Fibroblast of the conjunctiva (primary cell): ENCODE data around the gene DRP2.
"Not testable (repeated sequence)": the region's sequence is repeated elsewhere in the genome, so short reads cannot be mapped to it uniquely, and the experiment has no call there.

Experiments
- DNase-seq: peaks from one replicate; pipeline ENCODE4 v3.0.0-alpha.2; 2010; ENCODE audit warnings: low read depth

DRP2 gene, protein sequence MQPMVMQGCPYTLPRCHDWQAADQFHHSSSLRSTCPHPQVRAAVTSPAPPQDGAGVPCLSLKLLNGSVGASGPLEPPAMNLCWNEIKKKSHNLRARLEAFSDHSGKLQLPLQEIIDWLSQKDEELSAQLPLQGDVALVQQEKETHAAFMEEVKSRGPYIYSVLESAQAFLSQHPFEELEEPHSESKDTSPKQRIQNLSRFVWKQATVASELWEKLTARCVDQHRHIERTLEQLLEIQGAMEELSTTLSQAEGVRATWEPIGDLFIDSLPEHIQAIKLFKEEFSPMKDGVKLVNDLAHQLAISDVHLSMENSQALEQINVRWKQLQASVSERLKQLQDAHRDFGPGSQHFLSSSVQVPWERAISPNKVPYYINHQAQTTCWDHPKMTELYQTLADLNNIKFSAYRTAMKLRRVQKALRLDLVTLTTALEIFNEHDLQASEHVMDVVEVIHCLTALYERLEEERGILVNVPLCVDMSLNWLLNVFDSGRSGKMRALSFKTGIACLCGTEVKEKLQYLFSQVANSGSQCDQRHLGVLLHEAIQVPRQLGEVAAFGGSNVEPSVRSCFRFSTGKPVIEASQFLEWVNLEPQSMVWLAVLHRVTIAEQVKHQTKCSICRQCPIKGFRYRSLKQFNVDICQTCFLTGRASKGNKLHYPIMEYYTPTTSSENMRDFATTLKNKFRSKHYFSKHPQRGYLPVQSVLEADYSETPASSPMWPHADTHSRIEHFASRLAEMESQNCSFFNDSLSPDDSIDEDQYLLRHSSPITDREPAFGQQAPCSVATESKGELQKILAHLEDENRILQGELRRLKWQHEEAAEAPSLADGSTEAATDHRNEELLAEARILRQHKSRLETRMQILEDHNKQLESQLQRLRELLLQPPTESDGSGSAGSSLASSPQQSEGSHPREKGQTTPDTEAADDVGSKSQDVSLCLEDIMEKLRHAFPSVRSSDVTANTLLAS

GRCh38 chrX:101219116-101219863 is at the start of gene DRP2:
Gene DRP2, plus strand, starts transcription at chrX:101219786. Its CDS starts 11,862 bp downstream, at chrX:101231648.
- DNase-seq: no peak

DNA sequence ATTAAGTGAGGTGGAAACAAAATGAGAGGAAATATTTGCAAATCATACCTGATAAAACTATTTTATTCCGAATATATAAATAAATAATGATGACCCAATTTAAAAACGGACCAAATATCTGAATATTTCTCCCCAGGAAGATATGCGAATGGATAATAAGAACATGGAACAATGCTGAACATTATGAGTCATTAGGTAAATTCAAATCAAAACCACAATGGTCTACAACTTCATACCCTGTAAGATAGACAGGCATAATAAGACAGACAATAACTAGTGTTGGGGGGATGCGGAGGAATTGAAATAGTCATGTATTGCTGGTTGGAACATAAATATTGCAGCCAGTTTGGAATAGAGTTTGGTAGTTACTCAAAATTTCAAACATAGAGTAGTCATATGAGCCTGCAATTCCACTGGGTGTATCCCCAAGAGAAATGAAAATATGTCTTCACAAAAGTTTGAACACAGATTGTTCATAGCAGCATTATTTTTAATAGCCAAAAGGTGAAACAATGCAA is 47.6 kb upstream of the DRP2 start:
- DNase-seq: no peak

- no peak for DNase-seq
Observed at GRCh38 chrX:101176439-101176838, 43.1 kb upstream of the DRP2 start.

- not testable (repeated sequence) for DNase-seq
Observed at GRCh38 chrX:101184876-101185275, 34.7 kb upstream of the DRP2 start.

DNA sequence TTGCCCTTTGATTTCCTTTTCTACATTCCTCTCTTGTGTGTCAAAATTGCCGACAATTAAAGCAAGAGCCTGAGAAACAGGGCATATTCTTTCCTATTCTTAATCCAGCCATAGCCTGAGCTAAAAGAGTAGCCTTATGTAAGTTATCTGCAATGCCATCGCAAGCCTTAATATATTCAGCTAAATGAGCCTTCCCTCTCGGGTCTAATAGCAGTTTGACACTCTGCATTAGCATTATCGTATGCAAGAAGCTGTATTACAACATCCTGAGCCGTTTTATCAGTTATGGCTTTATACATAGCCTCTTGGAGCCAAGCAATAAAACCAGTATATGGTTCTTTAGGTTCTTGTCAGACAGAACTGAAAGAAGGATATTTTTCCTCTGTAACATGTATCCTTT is 31.6 kb upstream of the DRP2 start:
- not testable (repeated sequence) for DNase-seq

DNA sequence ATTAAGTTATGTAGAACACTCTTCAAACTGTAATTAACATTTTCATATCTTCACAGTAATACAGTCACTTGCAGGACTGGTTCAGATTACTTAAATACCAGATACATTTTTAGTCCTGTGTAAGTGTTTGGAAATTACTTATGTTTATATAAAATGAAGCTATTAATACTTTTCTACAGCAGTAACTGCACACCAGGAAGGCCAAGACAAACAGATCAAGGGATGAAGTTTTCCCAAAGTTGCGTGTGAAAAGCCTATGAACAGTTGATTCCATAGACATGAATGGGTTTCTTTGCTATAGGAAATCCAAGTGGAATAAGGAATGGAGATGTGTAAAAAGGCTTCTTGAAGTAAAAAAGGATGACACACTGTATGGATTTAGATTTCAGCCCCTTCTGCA is 28.9 kb upstream of the DRP2 start:
- DNase-seq: no peak

DNA sequence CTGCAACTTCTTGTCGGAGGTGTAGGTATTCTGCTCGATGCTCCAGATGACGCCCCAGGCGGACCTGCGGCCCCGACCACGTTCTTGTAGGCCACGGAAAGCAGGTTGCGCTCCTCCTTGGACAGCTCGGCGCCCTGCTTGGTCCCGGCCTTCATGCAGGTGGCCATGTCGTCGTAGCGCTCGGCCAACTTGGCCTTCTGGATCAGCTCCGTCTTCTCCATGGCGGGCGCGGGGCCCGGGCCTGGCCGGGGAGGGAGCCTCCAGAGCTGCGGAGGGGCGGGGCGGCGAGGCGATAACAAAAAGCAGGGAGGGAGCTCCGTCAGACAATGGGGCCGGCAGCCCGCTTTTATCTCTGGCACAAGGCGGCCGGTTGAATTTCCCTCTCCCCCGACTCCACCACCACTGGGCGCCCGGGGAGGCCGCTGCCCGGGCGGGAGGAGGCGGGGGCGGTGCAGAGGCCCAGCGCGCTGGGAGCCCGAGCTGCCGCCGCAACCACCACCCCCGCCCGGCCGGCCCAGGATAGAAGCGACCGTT is 28.3 kb upstream of the DRP2 start:
- DNase-seq: no peak

DNA sequence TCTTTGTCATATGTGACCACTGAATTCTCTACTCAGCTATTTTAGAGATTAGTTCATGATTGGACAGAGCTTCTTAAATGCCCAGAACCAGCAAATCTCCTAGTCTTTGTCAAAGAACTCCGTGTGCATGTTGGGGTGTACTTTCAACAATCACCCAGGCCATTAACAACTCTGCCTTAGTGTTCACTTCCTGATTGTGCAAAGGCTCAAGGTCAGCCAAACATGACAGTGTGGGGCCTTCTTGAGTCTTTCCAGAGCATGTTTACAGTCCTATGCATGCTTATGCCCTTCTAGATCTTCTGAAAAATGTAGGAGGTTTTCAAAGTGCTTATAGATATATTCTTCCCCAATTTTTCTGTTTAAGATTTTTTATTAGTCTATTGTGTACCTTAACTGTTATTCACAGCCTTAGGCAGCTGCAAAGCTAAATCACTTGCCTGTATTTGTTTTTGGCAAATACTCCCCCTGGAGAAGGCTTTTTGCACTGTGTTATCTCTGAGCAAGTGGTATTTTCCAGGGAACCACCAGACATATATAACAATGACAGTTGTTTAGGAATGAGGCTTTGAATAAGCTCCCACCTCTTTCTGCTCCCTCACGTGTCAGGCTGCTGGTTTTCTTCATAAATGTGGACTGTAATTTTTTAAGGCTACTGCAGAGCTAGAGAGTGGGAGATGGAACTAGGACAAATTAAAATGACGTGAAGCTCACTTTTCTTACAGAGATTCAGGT is 24.0 kb upstream of the DRP2 start:
- DNase-seq: no peak

DNA sequence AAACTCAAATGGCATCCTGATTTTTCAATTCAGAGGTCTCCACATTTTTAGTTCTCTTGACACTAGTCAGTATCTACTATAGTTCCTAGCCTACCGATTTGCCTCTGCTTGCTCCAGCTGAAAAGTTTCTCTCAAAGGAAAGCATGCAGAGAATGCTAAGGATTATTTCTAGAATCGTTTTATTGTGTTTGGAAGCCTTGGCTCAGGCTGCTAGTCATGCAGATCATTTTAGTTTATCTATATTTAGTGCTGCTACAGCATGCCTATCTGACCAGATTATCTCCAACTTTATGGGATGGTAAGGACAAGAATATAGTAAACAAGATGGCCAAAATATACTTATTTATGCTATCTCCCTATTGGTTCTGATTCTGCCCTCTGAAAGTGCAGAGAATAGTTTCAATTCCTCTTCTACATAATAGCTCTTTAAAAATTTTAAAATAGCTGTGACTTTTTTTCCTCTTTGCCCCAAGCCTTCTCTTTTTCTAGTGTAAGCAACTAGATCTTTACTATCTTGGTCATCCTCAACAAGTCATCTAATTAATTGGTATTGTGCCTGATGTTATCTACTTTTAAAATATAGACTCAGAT is 15.7 kb upstream of the DRP2 start:
- DNase-seq: no peak

GRCh38 chrX:101206471-101206870 is 13.1 kb upstream of the DRP2 start:
- DNase-seq: no peak

DNA sequence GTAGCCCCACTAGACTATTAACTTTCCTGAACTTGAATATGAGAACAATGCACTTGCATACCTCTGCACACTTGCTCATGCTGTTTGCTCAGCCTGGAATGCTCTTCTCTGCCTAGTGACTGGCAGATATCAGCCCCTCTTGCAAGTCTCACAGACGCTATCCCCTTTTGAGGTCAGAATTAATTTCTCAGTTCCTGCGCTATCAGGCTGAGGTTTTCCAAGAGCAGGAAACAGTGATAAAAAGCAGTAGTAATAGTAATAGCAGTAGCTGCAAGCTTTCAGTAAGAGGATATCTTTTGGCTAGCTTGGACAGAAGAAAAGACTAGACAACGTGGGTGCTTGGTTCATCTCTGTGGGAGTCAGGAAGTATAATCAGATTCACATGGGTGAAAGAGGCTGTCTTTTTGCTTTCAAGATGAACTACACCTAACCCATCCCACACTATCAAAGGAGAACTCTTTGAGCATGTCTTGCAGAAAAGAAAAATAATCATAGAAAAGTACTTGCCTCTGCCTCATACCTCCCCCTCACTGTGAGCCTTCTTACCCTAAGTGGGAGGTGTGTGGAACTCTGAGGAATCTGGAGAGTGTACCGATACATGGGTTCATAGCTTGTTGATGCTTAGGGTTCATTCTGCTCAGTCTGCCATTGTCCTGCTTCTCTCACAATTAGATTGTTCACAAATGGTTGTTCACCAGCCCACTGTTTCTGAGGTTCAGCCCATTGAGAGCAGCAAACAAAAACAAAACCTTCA is 11.3 kb upstream of the DRP2 start:
- DNase-seq: no peak

DNA sequence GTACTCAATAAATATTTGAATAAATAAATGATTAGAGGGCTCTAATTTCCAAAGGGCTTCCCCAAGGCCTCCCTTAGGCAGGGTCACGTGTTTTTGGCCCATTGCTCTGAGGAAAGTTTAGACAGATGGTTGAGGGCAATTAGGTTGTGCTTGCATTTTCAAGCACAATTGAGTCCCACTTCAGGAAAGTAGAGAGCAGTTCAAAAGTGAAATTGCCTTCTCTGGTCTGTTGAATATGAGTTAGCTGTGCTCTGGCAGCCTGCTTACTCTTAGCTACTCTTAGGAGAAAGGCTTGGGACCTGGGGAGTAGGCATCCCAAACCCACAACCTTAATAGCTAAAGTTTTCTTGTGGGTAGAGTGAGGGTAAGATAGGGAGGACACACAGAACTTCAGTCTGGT is 9.0 kb upstream of the DRP2 start:
- DNase-seq: no peak

DNA sequence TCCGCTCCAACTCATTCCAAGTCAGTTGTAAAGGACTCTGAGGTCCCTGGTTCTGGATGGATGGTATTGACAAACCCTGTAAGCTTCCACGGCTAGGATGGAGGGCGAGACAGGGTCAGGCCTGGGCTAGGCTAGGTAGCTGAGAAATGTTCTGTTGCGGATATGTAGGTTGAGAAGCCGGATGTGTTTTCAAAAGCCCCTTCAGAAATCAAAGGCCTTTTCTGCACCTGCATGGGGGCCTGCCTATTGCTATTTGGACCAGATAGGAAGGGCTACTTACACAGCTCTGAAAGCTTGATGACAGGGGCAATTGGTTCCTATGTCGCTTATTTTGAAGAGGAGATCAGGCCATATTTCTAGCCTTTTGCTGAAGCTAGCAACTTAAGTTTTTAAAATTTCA is 1.9 kb upstream of the DRP2 start:
- no peak for DNase-seq

GRCh38 chrX:101219864-101220346 is 319 bp downstream of the DRP2 start:
- DNase-seq: no peak

DNA sequence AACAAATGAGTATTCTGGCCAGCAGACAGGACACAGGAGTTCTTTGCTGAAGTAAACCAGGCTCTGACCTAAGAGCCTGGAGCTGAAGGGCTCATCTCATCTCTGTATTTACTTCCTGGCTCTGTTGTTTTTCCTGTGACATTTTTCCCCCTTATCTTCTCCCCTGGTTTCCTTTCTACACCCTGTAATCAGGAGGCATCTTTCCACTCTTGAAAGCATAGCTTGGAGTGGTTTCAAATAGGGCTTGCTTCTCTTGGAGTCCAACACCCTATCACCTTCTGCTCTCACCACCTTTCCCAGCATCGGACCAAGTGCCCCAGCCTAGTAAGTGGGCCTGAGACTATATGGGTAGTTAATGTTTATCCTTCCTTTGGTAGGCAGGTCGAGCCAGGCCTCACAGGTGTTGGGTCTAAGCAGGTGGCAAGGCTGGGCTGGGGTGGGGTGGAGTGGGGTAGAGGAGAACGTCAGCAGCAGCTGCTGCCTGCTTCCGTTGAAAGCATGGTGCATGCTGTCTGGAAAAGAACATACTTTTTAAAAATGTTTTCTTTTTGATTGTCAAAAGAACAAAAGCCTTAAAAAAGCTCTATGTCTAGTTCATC is 1.2 kb downstream of the DRP2 start:
- no peak for DNase-seq

DNA sequence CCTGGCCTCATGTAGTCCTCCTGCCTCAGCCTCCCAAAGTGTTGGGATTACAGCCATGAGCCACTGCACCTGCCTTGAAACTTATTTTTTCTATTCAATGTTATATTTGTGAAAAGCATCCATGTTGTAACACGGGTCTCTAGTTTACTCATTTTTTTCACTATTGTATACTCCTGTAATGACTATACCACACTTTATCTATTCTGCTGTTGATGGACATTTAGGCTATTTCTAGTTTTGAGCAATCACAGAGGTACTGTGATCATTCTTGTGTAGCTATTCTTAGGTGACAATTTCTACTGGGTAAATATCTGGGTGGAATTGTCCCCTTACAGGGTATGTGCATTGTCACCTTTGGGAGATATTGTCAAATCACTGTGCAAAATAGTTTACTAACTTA is 3.6 kb downstream of the DRP2 start:
- no peak for DNase-seq

- no peak for DNase-seq
Observed at GRCh38 chrX:101229170-101229569, 9.6 kb downstream of the DRP2 start.

DNA sequence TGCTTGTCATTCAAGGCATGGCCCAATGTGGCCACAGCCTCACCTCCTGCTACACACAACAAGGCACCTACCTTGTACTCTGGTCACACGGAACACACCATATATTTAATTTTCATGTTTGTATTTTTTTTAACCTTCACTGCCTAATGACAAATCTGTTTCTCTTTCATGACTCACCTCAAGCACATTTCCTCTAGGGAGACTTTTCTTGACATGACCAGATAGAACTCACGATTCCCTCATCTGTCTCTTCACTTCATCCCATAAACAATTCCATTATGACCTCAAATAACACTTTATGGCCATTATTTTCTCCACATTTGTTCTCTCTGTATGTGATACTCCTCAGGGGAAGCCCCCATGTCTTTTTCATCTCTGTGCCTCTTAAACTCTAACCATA is 11.1 kb downstream of the DRP2 start:
- no peak for DNase-seq

DNA sequence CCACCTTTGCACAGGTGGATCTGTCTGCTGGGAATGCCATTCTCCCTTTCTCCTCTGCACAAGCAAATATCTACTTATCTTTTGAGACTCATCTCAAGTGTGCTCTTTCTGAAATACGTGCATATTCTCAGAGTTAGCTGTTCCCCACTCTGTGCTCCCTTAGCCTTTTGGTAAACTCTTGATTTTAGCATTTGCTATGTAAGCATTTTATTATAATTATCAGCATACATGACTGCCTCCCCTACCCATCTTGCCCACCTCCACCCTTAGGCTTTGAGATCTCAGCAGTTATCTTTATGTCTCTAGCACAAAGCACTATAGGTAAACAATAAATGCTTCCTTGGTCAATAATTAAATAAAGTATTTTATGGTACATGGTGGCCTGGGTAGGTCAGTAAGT is 11.5 kb downstream of the DRP2 start:
- DNase-seq: no peak
